Brain microvascular endothelial cell (primary cell): ENCODE results near the gene SLC24A3.
A peak's percentile ranks its signal among the peaks of the same experiment; 100 is the strongest.

ENCODE experiments used
- DNase-seq: peaks from one replicate; pipeline ENCODE4 v3.0.0-alpha.2; 2020
- H3K27ac ChIP-seq: fragments of 250-450 bp; sonication (Bioruptor Pico); 2 replicates; pipeline ENCODE4 v1.5.1; 2020; ENCODE audit warnings: mild to moderate bottlenecking, moderate library complexity
- H3K27me3 ChIP-seq: fragments of 250-450 bp; sonication (Bioruptor Pico); replicated peaks from 2 replicates; pipeline ENCODE4 v1.5.1; 2020; ENCODE audit warnings: mild to moderate bottlenecking
- H3K36me3 ChIP-seq: fragments of 250-450 bp; sonication (Bioruptor Pico); replicated peaks from 2 replicates; pipeline ENCODE4 v1.5.1; 2020; ENCODE audit warnings: mild to moderate bottlenecking
- H3K4me3 ChIP-seq: 2 replicates; pipeline ENCODE4 v1.5.1; 2011; ENCODE audit warnings: low read depth, mild to moderate bottlenecking, control low read depth, low read length, moderate library complexity
- CTCF ChIP-seq: IDR thresholded peaks from 2 replicates; pipeline ENCODE4 v1.5.1; 2011; ENCODE audit warnings: low read depth, mild to moderate bottlenecking, moderate library complexity, low read length, control low read depth, inconsistent platforms; ENCODE audit errors: missing control alignments
- in situ Hi-C: cut with HindIII; loops from 2 replicates; pipeline ENCODE4 v1.10.0; 2017; ENCODE audit warnings: low sequenced_read_pairs, low pct_ligation_motif_present

Gene SLC24A3

GRCh38 chr20:19457611-19458010, 245.2 kb downstream of the SLC24A3 start:
- H3K27me3 ChIP-seq = no peaks in the 10 kb centered on the region
- no peak for DNase-seq
- no peaks in the 10 kb centered on the region for H3K36me3 ChIP-seq
- H3K27ac ChIP-seq = no peak overlapping the region
- TF ChIP-seq CTCF = no peak
- in situ Hi-C loops = no loop called here
- no peak overlapping the region for H3K4me3 ChIP-seq

- no peak overlapping the region for H3K27ac ChIP-seq
- no peaks in the 10 kb centered on the region for H3K27me3 ChIP-seq
- TF ChIP-seq CTCF = no peak
- no peak overlapping the region for H3K4me3 ChIP-seq
- no peaks in the 10 kb centered on the region for H3K36me3 ChIP-seq
- in situ Hi-C loops = no loop called here
- peak; percentile 27 for DNase-seq
Measured at GRCh38 chr20:19460386-19460785, 247.9 kb downstream of the SLC24A3 start.

GRCh38 chr20:19462491-19462890, 250.0 kb downstream of the SLC24A3 start:
- in situ Hi-C loops = no loop called here
- TF ChIP-seq CTCF = no peak

GRCh38 chr20:19463597-19463996, 251.2 kb downstream of the SLC24A3 start:
- no peaks in the 10 kb centered on the region for H3K27me3 ChIP-seq
- TF ChIP-seq CTCF = no peak
- no peak overlapping the region for H3K27ac ChIP-seq
- H3K4me3 ChIP-seq = no peak overlapping the region
- in situ Hi-C loops = no loop called here
- DNase-seq = no peak
- no peaks in the 10 kb centered on the region for H3K36me3 ChIP-seq

More at GRCh38 chr20:19462491-19462890, 250.0 kb downstream of the SLC24A3 start:
- Histone ChIP-seq H3K4me3 (no peak overlapping the region), H3K36me3 (no peaks in the 10 kb centered on the region), H3K27ac (no peak overlapping the region), H3K27me3 (no peaks in the 10 kb centered on the region)
- no peak for DNase-seq

- no peak overlapping the region for H3K4me3 ChIP-seq
- in situ Hi-C loops = no loop called here
- H3K27ac ChIP-seq = no peak overlapping the region
- H3K36me3 ChIP-seq = no peaks in the 10 kb centered on the region
- no peak for DNase-seq
- H3K27me3 ChIP-seq = no peaks in the 10 kb centered on the region
- no peak for TF ChIP-seq CTCF
Measured at GRCh38 chr20:19465536-19465935, 253.1 kb downstream of the SLC24A3 start.

- in situ Hi-C loops = no loop called here
- H3K36me3 ChIP-seq = no peaks in the 10 kb centered on the region
- TF ChIP-seq CTCF = no peak
- no peak overlapping the region for H3K27ac ChIP-seq
- H3K27me3 ChIP-seq = no peaks in the 10 kb centered on the region
- DNase-seq = no peak
- no peak overlapping the region for H3K4me3 ChIP-seq
Measured at GRCh38 chr20:19466206-19466928, 253.9 kb downstream of the SLC24A3 start.
